IPS-18c (cell line): ENCODE data around the gene ADNP2.
A peak's percentile ranks its signal among the peaks of the same experiment; 100 is the strongest.

Experiments used
- H3K4me3 ChIP-seq: 2 replicates; pipeline ENCODE4 v1.7.0; 2013; ENCODE audit warnings: low read depth, mild to moderate bottlenecking, low read length, moderate library complexity; ENCODE audit not compliant: insufficient read depth
- H3K9me3 ChIP-seq: one replicate; pipeline ENCODE4 v1.6.1; 2013; ENCODE audit warnings: mild to moderate bottlenecking, low read length, moderate library complexity; ENCODE audit not compliant: control insufficient read depth, insufficient read depth

ADNP2 gene

GRCh38 chr18:80108739-80109675 lies at the start of gene ADNP2:
TSS of gene ADNP2 (plus strand) at chr18:80109262. CDS start at chr18:80117543, 8,281 bp downstream.
- Histone ChIP-seq H3K9me3 (no peaks in the 10 kb centered on the region), H3K4me3 (peak within 1 kb of the TSS; percentile 77)

GRCh38 chr18:80059945-80060344 lies 49.1 kb upstream of the ADNP2 start:
- Histone ChIP-seq H3K9me3 (peaks cover 21% of the 10 kb centered on the region), H3K4me3 (no peak overlapping the region)

GRCh38 chr18:80065705-80066104 lies 43.4 kb upstream of the ADNP2 start:
- Histone ChIP-seq H3K9me3 (peaks cover 5% of the 10 kb centered on the region), H3K4me3 (no peak overlapping the region)

GRCh38 chr18:80067321-80067720 lies 41.7 kb upstream of the ADNP2 start:
- no peak overlapping the region for H3K4me3 ChIP-seq
- H3K9me3 ChIP-seq = peaks cover 2% of the 10 kb centered on the region

- Histone ChIP-seq H3K9me3 (peaks cover 2% of the 10 kb centered on the region), H3K4me3 (no peak overlapping the region)
Measured at GRCh38 chr18:80067897-80068296, 41.2 kb upstream of the ADNP2 start.

- H3K9me3 ChIP-seq = peaks cover 2% of the 10 kb centered on the region
- no peak overlapping the region for H3K4me3 ChIP-seq
Measured at GRCh38 chr18:80068571-80069272, 40.3 kb upstream of the ADNP2 start.

- H3K9me3 ChIP-seq = peaks cover 4% of the 10 kb centered on the region
- no peak overlapping the region for H3K4me3 ChIP-seq
Measured at GRCh38 chr18:80070825-80071224, 38.2 kb upstream of the ADNP2 start.

GRCh38 chr18:80074183-80074582 lies 34.9 kb upstream of the ADNP2 start:
- Histone ChIP-seq H3K4me3 (no peak overlapping the region), H3K9me3 (peaks cover 10% of the 10 kb centered on the region)

- H3K4me3 ChIP-seq = no peak overlapping the region; the same call in 1 of the 2 replicates
- H3K9me3 ChIP-seq = peaks cover 10% of the 10 kb centered on the region
Measured at GRCh38 chr18:80074697-80075096, 34.4 kb upstream of the ADNP2 start.

- Histone ChIP-seq H3K4me3 (no peak overlapping the region), H3K9me3 (peaks cover 10% of the 10 kb centered on the region)
Measured at GRCh38 chr18:80075940-80076339, 33.1 kb upstream of the ADNP2 start.

GRCh38 chr18:80076379-80076778 lies 32.7 kb upstream of the ADNP2 start:
- no peak overlapping the region for H3K4me3 ChIP-seq
- H3K9me3 ChIP-seq = peaks cover 10% of the 10 kb centered on the region

GRCh38 chr18:80077873-80078272 lies 31.2 kb upstream of the ADNP2 start:
- Histone ChIP-seq H3K4me3 (no peak overlapping the region), H3K9me3 (peaks cover 10% of the 10 kb centered on the region)

- peaks cover 2% of the 10 kb centered on the region for H3K9me3 ChIP-seq
- no peak overlapping the region for H3K4me3 ChIP-seq
Measured at GRCh38 chr18:80086281-80086680, 22.8 kb upstream of the ADNP2 start.

GRCh38 chr18:80088036-80088435 lies 21.0 kb upstream of the ADNP2 start:
- no peak overlapping the region for H3K4me3 ChIP-seq
- peaks cover 2% of the 10 kb centered on the region for H3K9me3 ChIP-seq

GRCh38 chr18:80088823-80089222 lies 20.2 kb upstream of the ADNP2 start:
- Histone ChIP-seq H3K4me3 (no peak overlapping the region), H3K9me3 (no peaks in the 10 kb centered on the region)

GRCh38 chr18:80095414-80095813 lies 13.6 kb upstream of the ADNP2 start:
- Histone ChIP-seq H3K4me3 (no peak overlapping the region), H3K9me3 (no peaks in the 10 kb centered on the region)

GRCh38 chr18:80096032-80096565 lies 13.0 kb upstream of the ADNP2 start:
- H3K4me3 ChIP-seq = no peak overlapping the region
- no peaks in the 10 kb centered on the region for H3K9me3 ChIP-seq

GRCh38 chr18:80097201-80097600 lies 11.9 kb upstream of the ADNP2 start:
- no peaks in the 10 kb centered on the region for H3K9me3 ChIP-seq
- H3K4me3 ChIP-seq = no peak overlapping the region
